HG03378 (cell line): ENCODE results near the gene CARS2.
"Not testable (repeated sequence)": the region's sequence is repeated elsewhere in the genome, so short reads cannot be mapped to it uniquely, and the experiment has no call there.

ENCODE experiments used
- ATAC-seq: cut with Tn5 transposase; IDR thresholded peaks from one replicate; pipeline ENCODE4 v1.9.1; 2021; ENCODE audit warnings: mild to moderate bottlenecking, moderate library complexity; ENCODE audit not compliant: unreplicated experiment

The CARS2 gene, protein sequence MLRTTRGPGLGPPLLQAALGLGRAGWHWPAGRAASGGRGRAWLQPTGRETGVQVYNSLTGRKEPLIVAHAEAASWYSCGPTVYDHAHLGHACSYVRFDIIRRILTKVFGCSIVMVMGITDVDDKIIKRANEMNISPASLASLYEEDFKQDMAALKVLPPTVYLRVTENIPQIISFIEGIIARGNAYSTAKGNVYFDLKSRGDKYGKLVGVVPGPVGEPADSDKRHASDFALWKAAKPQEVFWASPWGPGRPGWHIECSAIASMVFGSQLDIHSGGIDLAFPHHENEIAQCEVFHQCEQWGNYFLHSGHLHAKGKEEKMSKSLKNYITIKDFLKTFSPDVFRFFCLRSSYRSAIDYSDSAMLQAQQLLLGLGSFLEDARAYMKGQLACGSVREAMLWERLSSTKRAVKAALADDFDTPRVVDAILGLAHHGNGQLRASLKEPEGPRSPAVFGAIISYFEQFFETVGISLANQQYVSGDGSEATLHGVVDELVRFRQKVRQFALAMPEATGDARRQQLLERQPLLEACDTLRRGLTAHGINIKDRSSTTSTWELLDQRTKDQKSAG

DNA sequence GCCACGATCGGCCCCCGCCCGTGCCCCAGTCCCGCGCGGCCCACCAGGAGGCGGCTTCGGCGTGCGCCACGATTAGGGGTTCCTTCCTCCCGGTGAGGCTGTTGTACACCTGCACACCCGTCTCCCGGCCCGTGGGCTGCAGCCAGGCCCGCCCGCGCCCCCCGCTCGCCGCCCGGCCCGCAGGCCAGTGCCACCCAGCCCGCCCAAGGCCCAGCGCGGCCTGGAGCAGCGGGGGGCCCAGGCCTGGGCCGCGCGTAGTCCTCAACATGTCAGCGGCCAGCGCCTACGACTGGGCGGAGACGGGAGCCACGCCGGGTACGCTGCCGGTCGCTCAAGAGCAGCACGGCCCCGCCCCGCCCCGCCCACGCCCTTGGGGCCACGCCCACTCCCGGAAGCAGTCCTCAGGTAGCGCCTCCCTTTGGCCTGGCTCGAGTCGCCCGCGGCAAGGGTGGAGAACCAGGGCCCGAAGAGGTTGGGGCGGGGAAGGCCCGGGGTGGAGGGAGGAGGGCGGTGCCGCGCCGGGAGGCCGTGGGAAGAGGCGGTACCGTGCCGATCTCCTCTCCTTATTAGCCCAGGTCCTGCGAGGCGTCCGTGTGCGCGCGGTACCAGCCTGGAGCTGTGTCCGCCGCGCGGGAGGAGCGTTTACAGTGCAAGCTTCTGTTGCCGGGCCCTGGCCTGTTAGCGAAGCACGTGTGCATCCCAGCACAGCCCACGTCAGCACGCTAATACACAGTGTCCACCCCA is at the start of gene CARS2:
TSS of gene CARS2 (minus strand) at position 291 of the 744 bp plus-strand sequence. CDS start at position 268, 23 bp downstream.
- peak; percentile 87 for ATAC-seq

DNA sequence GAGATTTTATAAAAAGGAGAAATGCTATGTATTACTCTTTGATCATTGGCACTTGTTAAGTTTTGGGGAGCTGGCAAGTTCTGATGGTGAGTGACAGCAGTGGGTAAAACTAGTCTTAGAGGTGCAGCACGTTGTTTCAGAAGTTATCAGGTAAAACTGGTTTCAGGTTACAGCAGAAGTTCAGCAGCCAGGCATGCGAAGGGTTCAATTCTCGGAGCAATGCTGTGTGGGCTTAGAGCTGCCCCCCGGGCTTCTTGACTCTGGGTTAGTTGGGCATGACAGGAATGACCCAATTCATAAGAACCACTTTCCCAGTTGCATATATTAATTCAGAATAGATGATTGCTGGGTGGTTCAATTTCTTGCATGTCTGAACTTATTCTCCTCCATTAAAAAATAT is 42.4 kb upstream of the CARS2 start:
- no peak for ATAC-seq

DNA sequence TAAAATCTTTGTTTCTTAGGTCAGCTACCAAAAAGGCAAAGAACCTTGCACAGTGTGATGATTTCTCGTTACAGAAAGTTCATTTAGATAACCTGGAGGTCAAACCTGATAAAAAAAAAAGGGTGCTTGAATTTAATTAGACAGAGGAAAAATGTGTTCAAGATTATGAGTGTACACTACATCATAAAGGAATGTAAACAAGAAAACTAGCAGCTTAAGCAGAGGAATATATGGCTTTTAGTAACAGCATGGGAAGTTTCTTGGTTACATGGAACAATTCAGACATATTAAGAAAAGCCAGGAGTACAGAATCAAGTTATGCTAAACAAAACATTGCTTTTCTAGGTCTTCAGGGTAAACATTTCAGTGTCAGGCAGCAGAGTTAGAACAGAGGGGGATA is 40.5 kb upstream of the CARS2 start:
- no peak for ATAC-seq

DNA sequence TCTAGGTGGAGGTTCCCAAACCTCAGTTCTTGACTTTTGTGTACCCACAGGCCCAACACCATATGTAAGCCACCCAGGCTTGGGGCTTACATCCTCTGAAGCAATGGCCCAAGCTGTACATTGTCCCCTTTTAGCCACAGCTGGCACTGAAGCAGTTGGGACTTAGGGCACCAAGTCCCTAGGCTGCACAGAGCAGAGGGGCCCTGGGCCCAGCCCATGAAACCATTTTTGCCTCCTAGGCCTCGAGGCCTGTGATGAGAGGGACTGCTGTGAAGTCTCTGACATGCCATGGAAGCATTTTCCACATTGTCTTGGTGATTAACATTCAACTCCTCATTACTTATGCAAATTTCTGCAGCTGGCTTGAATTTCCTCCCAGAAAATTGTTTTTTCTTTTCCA is 37.8 kb upstream of the CARS2 start:
- ATAC-seq: no peak

DNA sequence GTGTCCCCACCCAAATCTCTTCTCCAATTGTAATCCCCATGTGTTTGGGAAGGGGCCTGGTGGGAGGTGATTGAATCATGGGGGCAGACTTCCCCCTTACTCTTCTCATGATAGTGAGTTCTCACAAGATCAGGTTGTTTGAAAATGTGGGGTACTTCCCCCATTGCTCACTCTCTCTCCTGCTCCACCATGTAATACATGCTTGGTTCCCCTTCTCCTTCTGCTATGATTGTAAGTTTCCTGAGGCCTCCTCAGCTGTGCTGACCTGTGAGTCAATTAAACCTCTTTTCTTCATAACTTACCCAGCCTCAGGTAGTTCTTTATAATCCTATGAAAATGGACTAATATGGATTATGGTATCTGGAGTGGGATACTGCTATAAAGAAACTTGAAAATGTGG is 31.6 kb upstream of the CARS2 start:
- no peak for ATAC-seq

DNA sequence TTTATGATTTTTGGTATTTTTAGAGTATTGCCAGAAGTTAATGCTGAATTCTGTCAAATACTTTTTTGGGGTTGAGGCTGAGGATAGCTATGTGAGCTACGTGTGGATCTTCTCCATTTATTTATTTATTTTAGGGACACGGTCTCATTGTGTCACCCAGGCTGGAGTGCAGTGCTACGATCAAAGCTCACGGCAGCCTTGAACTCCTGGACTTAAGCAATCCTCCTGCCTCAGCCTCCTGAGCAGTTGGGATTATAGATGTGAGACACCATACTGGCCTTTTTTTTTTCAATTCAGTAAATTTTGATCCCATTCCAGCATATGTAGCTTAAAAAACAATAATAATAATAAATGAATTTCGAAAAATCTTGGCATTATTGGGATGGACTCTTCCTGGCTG is 28.6 kb upstream of the CARS2 start:
- no peak for ATAC-seq

DNA sequence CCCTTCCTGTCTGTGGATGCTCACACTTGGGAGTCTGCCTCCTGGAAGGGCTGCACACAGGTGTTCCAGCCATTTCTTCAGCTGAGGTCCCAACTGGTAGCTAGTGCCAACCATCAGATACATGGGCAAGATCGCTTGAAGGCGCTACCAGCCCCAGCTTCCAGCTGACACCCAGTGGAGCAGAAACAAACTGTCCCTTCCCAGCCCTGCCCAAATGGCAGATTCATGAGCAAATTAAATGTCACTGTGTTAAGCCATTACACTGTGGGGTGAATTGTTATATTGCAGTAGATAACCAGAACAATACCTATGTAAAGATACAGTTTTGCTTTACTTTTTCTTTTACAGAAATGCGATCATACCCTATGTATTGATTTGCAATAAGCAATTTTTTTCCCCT is 25.2 kb upstream of the CARS2 start:
- no peak for ATAC-seq

DNA sequence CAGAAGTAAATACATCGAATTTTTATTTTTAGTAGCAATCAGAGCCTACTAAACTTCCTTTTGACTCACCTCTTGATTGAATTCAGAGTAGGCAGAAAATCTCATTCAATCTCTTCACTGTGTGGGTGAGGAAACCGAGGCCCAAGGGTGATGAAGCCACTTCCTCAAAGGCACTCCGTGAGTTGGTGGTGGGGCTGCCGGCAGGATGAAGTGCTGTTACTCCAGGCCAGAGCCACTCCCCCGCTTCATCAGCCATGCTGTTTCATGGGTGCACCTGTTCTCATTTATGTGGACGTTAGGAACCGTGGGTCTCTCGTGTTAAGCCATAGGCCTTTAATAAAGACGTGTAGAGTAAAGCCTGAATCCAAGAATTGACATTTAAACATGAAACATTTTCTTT is 20.8 kb upstream of the CARS2 start:
- no peak for ATAC-seq

DNA sequence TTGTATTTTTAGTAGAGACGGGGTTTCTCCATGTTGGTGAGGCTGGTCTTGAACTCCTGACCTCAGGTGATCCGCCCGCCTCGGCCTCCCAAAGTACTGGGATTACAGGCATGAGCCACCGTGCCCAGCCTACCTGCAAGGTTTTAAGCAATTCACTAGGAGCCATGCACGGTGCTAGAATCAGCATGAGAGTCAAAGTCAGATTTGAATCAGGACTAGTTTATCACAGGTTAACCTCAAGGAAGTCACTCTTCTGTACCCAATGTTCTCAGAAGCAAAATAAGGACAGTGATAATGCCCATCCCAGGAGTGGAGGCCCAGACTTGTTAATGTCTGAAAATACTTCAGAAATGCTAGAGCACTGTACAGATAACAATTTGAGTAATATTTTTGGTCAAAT is 20.2 kb upstream of the CARS2 start:
- ATAC-seq: not testable (repeated sequence)

DNA sequence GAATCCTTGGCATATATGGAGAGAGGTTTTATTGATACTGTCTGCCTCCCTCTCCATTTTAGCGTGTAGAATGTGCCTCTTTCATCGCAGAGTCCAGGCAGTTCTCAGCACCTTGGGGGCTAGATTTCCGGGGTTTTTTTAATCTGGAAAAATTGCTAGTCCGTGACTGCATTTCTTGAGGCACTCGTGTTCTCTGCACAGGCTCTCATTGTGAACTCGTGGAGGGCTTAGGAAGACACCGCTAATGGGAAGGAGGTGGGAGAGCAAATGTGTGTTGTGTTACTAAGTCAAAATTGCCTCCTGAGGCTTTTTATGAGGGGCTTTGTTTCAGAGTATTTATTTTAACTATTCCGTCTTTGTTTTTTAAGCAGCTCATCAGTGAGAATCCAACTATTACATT is 17.7 kb upstream of the CARS2 start:
- ATAC-seq: no peak

DNA sequence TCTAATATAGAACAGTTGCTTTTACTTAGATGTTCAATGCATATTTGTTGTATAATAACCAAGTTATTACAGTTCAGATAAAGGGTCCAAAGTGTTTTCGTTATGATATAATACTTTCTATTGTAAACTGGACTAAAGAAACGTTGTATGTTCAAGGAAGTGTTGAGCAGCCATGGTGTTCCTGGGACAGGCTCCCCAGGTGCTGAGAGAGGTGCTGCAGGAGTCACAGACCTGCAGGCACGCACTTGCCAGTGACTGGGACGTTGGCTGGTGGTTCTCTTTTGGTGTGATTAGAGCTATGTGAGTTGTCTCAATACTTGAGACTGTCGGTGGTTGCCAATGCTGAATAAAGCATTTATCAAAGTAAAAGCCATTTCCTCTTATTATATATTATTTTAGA is 17.1 kb upstream of the CARS2 start:
- no peak for ATAC-seq

DNA sequence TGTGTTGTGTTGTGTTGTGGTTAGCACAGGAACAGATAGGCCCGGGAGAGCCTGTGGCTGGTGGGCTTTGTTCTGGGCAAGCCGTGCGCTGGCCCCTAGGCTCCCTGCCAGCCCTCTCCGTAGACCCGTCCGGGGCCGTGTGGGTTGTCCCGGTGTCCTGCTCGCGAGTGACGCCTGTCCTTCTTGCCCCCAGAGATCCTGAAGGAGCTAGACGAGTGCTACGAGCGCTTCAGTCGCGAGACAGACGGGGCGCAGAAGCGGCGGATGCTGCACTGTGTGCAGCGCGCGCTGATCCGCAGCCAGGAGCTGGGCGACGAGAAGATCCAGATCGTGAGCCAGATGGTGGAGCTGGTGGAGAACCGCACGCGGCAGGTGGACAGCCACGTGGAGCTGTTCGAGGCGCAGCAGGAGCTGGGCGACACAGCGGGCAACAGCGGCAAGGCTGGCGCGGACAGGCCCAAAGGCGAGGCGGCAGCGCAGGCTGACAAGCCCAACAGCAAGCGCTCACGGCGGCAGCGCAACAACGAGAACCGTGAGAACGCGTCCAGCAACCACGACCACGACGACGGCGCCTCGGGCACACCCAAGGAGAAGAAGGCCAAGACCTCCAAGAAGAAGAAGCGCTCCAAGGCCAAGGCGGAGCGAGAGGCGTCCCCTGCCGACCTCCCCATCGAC is 13.3 kb upstream of the CARS2 start:
- no peak for ATAC-seq

DNA sequence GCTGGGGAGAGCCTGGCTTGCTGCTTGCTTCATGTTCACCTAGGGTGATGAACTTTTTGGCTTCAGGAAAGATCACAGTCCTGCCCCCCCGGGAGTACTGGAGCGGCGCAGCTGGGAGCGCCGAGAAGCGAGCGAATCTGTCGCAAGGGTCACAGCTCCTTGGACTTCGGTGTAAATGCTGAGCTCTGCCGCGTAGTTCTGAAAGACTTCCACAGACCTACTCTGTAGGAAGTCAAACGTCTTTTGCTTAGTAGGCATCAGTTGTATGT is 10.3 kb upstream of the CARS2 start:
- no peak for ATAC-seq

DNA sequence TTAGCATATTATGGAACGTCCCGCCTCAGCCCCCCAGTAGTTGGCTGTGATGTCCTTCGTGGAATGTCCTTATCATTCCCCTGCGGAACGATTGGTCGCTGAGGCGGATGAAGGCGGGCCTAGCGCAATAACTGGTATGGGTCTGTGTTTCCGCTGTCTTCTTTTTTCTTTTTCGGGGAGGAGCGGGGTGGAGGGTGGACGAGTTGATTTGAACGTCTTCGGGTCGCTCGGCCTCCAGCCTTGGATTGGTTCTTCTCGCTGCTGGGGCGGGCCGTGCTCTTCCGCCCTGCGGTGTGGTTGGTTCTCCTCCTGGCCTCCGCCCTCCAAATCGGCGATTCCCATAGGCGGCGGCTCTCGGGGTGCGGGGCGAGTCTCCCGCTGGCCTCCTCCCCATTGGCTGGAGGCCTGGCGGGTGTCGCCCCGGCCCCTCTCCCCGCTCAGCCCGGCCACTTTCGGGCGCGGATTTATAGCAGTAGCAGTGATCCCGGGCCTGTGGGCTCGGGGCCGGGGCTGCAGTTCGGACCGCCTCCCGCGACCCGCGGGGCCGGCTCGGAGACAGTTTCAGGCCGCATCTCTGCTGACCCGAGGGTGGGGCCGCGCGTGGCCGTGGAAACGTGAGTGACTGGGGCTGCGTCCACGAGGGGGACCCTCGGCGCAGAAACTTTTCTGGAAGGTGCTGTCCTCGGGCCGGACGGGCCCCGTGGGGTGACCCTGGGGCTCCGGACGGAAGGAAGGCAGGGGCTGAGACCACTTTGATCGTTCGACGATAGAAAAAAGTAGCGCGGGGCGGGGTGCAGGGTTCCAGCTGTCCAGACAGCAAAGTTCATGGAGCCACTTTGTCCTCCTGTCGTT is 9.7 kb upstream of the CARS2 start:
- ATAC-seq: peak; percentile 64

DNA sequence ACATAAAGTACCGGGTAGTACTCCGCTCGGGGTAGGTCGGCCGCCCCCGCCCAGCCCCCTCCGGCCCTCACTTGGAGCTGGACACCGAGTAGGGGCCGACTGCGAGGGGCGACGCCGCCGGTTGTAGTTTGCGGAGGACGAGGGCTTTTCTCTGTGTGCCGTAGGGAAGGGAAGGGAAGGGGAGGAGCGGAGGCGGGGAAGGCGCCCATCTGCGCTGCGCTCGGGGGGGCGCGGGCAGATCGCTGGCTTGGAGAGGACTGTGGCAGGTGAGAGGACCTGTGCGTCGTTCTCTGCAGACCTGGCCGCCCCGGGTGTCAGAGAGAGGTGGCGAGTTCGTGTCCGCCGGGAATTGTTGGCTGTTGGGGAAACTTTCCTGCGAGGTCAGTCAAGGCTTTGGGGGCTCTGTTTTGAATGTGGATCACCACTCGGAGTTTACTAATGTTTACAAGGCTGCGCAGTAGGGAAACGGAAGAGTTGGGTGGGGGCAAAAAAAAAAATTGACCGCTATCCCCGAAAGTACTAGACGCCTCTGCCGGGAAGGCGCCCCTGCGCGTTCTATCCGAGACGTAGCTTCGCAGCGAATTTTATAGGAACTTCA is 9.0 kb upstream of the CARS2 start:
- no peak for ATAC-seq

DNA sequence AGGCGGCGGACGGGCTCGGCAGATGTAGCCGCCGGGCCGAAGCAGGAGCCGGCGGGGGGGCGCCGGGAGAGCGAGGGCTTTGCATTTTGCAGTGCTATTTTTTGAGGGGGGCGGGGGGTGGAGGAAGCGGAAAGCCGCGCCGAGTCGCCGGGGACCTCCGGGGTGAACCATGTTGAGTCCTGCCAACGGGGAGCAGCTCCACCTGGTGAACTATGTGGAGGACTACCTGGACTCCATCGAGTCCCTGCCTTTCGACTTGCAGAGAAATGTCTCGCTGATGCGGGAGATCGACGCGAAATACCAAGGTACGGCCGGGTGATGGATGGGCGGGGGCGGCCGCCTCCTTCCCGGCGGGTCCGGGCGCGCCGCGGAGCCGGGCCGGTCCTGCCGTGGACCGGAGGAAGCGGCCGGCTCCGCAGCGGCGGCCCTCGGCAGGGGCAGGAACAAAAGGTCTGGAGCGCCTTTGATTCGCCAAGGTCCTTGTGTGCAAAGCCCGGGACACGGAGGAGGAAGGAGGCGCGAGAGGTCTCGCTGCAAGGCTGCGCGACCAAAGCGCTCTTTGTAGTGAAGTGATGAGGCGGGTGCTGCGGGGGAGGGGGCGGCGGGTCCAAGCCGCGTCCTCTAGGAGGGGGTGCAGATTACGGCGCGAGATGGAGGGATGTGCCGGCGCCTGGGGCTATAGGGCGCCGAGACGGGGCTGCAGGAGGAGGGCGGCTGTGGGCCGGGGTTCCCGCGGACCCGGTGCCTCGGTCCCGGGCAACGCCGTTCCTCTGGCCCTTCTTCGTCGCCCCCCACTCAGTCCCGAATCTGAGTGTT is 8.3 kb upstream of the CARS2 start:
- ATAC-seq: no peak

DNA sequence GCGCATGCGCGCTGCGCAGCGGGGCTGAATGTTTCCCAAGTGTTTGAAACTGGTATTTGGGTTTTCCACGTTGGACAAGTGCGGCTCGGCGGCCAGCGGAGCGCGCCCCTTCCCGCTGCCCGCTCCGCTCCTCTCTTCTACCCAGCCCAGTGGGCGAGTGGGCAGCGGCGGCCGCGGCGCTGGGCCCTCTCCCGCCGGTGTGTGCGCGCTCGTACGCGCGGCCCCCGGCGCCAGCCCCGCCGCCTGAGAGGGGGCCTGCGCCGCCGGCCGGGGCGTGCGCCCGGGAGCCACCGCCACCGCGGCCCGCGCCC is 7.7 kb upstream of the CARS2 start, which contains the start of gene ING1:
TSS of gene ING1 (plus strand) at position 59 of the 311 bp plus-strand sequence. CDS start 450 bp downstream, outside the sequence.
- no peak for ATAC-seq

DNA sequence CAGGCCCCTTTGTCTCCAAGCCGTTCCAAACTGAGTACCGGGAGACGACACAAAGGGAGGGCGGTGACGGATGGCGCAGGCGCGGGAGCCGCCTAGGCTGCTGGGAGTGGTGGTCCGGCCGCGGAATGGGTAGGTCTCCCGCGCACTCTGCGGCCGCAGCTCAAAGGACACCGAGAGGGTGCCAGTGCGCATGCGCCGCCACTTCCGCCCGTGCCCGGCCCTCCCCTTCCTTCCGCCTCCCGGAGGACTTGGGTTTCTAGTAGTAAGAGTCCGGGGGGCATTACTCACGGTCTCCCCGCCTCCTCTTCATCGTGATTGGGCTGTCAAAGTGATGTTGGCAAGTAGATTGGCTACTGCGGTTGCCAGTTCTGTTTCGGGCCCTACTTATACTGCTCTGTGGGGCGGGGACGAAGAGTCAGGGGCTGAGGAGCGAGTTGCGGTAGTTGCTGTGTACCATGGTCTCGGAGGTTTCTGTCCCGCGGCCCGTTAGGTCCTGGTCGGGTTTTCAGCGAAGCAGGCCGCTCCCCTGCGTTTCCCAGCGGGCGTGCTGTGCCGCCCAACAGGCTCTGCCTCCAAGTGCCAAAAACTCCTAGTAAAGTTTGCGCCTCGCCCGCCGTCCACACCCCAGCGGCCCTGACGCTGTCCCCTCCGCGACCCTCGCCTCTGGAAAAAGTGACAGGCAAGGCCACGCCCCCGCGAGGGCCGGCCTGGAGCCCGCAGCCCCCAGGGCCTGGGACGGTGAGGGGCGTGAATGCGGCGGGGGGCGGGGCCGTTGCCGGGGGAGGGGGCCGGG is 7.1 kb upstream of the CARS2 start:
- ATAC-seq: peak; percentile 70
